Thoracic aorta (tissue), 2 donors: ENCODE results near the gene STK38L. TPM values are rescaled to one million over a fixed set of nuclear protein-coding genes. Genes with fewer than 3 reads are reported as not detected.

Experiments
- ATAC-seq: fragments of 150-250 bp; one replicate; pipeline ENCODE4 v1.8.0; 2017; ENCODE audit warnings: low read depth; ENCODE audit not compliant: insufficient number of reproducible peaks, low FRiP score
- DNase-seq: peaks from one replicate; pipeline ENCODE4 v3.0.0-alpha.2; 2020; ENCODE audit warnings: low spot score
- H3K27ac ChIP-seq, 2 donors: fragments of 200-600 bp; sonication (generic); 1 replicate in 1 of 2; 2 replicates in 1 of 2; pipeline ENCODE4 v1.5.1; 2016; ENCODE audit warnings: mild to moderate bottlenecking in 2 of 2, moderate library complexity in 2 of 2
- H3K27me3 ChIP-seq: fragments of 200-600 bp; sonication (generic); replicated peaks from 2 replicates; pipeline ENCODE4 v1.6.0; 2016; ENCODE audit warnings: mild to moderate bottlenecking; ENCODE audit not compliant: insufficient read depth
- H3K36me3 ChIP-seq: fragments of 200-600 bp; sonication (generic); one replicate; pipeline ENCODE4 v1.5.1; 2016
- H3K4me1 ChIP-seq, 2 donors: fragments of 200-600 bp; sonication (generic); 1 replicate in 1 of 2; 2 replicates in 1 of 2; pipeline versions ENCODE4 v1.5.1 to v1.6.0; 2016; ENCODE audit warnings: low read depth in 2 of 2, mild to moderate bottlenecking in 1 of 2; ENCODE audit not compliant: control insufficient read depth in 1 of 2
- H3K4me3 ChIP-seq: fragments of 200-600 bp; sonication (generic); 2 replicates; pipeline ENCODE4 v1.5.1; 2016; ENCODE audit warnings: mild to moderate bottlenecking
- H3K9me3 ChIP-seq: fragments of 200-600 bp; sonication (generic); 2 replicates; pipeline ENCODE4 v1.5.1; 2016
- CTCF ChIP-seq: fragments of 200-600 bp; sonication (generic); IDR thresholded peaks from one replicate; pipeline ENCODE4 v1.5.1; 2019; ENCODE audit warnings: antibody characterized with exemption
- total RNA-seq, 2 donors: library from RNA; depleted of rRNA; stranded (reverse); fragments of >200 nt; gene quantifications; one replicate each; pipeline versions ENCODE4 v1.1.0 to v1.2.3, GENCODE V29; 2016

The STK38L gene
- total RNA-seq, 2 donors from 2014 or later, result 216 to 227 TPM

GRCh38 chr12:27212861-27213260, 31.2 kb upstream of the STK38L start:
- no peak overlapping the region for H3K4me3 ChIP-seq
- ATAC-seq (no peak), DNase-seq (no peak)
- no peak overlapping the region for H3K27ac ChIP-seq
- no peaks in the 10 kb centered on the region for H3K27me3 ChIP-seq
- no peaks in the 10 kb centered on the region for H3K9me3 ChIP-seq
- TF ChIP-seq CTCF, result no peak
- no peaks in the 10 kb centered on the region for H3K36me3 ChIP-seq
- no peaks in the 10 kb centered on the region for H3K4me1 ChIP-seq

- DNase-seq (no peak), ATAC-seq (no peak)
- Histone ChIP-seq H3K4me1 (no peaks in the 10 kb centered on the region), H3K36me3 (no peaks in the 10 kb centered on the region), H3K9me3 (no peaks in the 10 kb centered on the region), H3K27ac (no peak overlapping the region), H3K27me3 (no peaks in the 10 kb centered on the region), H3K4me3 (no peak overlapping the region)
- TF ChIP-seq CTCF, result no peak
These were observed 30.8 kb upstream of the STK38L start for GRCh38 chr12:27213304-27213703.

GRCh38 chr12:27213830-27214787, 30.0 kb upstream of the STK38L start:
- ATAC-seq (no peak), DNase-seq (no peak)
- no peaks in the 10 kb centered on the region for H3K36me3 ChIP-seq
- H3K27ac ChIP-seq, result no peak overlapping the region
- no peaks in the 10 kb centered on the region for H3K9me3 ChIP-seq
- H3K4me3 ChIP-seq, result no peak overlapping the region
- no peak for TF ChIP-seq CTCF
- no peaks in the 10 kb centered on the region for H3K4me1 ChIP-seq
- H3K27me3 ChIP-seq, result no peaks in the 10 kb centered on the region

- Histone ChIP-seq H3K4me1 (peaks cover 0 to 11% of the 10 kb centered on the region in 2 donors), H3K27me3 (no peaks in the 10 kb centered on the region), H3K36me3 (no peaks in the 10 kb centered on the region), H3K9me3 (no peaks in the 10 kb centered on the region), H3K27ac (no peak overlapping the region), H3K4me3 (no peak overlapping the region)
- DNase-seq, result no peak
- no peak for TF ChIP-seq CTCF
- ATAC-seq, result no peak
These were observed 26.5 kb upstream of the STK38L start for GRCh38 chr12:27217590-27217989.

- no peak for ATAC-seq
- H3K27me3 ChIP-seq, result no peaks in the 10 kb centered on the region
- H3K4me3 ChIP-seq, result no peak overlapping the region
- peaks cover 0 to 11% of the 10 kb centered on the region in 2 donors for H3K4me1 ChIP-seq
- no peaks in the 10 kb centered on the region for H3K36me3 ChIP-seq
- no peak overlapping the region for H3K27ac ChIP-seq
- no peaks in the 10 kb centered on the region for H3K9me3 ChIP-seq
- no peak for DNase-seq
- no peak for TF ChIP-seq CTCF
These were observed 24.4 kb upstream of the STK38L start for GRCh38 chr12:27219693-27220054.
